Measurements from ENCODE around the gene CHRNE. TPM values are rescaled to one million over a fixed set of nuclear protein-coding genes. Genes with fewer than 3 reads are reported as not detected.

Gene CHRNE
- total RNA-seq, 1 experiment from 2014 or later: not detected

- DNase-seq (ENCODE audit: low spot score): no peak
These were observed 48.7 kb downstream of the CHRNE start for GRCh38 chr17:4854111-4854681.

- no peak for DNase-seq (ENCODE audit: low spot score)
These were observed 49.7 kb downstream of the CHRNE start for GRCh38 chr17:4853208-4853671.

DNA sequence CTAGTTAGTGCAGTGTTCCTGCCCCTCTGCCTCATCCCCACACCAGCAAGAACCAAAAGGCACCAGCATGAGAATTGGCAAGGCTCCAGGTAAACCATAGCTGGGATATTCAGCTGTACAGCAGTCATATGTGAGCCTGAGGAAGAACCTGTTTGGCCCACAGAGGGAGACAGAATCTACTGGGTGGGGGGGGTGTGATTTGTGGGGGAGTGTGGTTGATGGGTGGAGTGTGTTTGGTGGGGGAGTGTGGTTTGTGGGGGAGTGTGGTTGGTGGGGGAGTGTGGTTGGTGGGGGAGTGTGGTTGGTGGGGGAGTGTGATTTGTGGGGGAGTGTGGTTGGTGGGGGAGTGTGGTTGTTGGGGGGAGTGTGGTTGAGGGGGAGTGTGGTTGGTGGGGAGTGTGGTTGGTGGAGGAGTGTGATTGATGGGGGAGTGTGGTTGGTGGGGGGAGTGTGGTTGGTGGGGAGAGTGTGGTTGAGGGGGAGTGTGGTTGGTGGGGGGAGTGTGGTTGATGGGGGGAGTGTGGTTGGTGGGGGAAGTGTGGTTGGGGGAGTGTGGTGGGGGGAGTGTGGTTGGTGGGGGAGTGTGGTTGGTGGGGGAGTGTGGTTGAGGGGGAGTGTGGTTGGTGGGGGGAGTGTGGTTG, 50.2 kb downstream of the CHRNE start:
- peak; percentile 30 for DNase-seq (ENCODE audit: low spot score)

- no peak for DNase-seq (ENCODE audit: low spot score)
These were observed 51.8 kb downstream of the CHRNE start for GRCh38 chr17:4851084-4851483.

GRCh38 chr17:4850246-4850645, 52.7 kb downstream of the CHRNE start:
- peak; percentile 20 for DNase-seq (ENCODE audit: low spot score)

- DNase-seq (ENCODE audit: low spot score): no peak
These were observed 53.8 kb downstream of the CHRNE start for GRCh38 chr17:4849011-4849536.

Other genes starting within 250 kb of the CHRNE start
- gene PELP1, start 199.0 kb downstream of the CHRNE start, total RNA-seq (2014; rRNA removed; shearing (Covaris generic)): 23.5 and 29.5 TPM in 2 replicates
- 6.7 and 12.3 TPM in 2 replicates for gene ARRB2, start 192.5 kb downstream of the CHRNE start, total RNA-seq (2014; rRNA removed; shearing (Covaris generic))
- 29.9 and 33.3 TPM in 2 replicates for gene MED11, start 171.7 kb downstream of the CHRNE start, total RNA-seq (2014; rRNA removed; shearing (Covaris generic))
- 0.07 and 0.21 TPM in 2 replicates for gene ZMYND15, start 163.3 kb downstream of the CHRNE start, total RNA-seq (2014; rRNA removed; shearing (Covaris generic))
- gene CXCL16, start 163.2 kb downstream of the CHRNE start, total RNA-seq (2014; rRNA removed; shearing (Covaris generic)): 5.1 and 8.1 TPM in 2 replicates
- not detected in 2 replicates for gene TM4SF5, start 131.2 kb downstream of the CHRNE start, total RNA-seq (2014; rRNA removed; shearing (Covaris generic))
- not detected in 2 replicates for gene VMO1, start 116.7 kb downstream of the CHRNE start, total RNA-seq (2014; rRNA removed; shearing (Covaris generic))
- gene GLTPD2, start 114.1 kb downstream of the CHRNE start, total RNA-seq (2014; rRNA removed; shearing (Covaris generic)): not detected in 2 replicates
- 351 and 425 TPM in 2 replicates for gene PSMB6, start 106.9 kb downstream of the CHRNE start, total RNA-seq (2014; rRNA removed; shearing (Covaris generic))
- 17.6 and 18.0 TPM in 2 replicates for gene PLD2, start 95.9 kb downstream of the CHRNE start, total RNA-seq (2014; rRNA removed; shearing (Covaris generic))
- 31.4 and 31.6 TPM in 2 replicates for gene MINK1, start 69.8 kb downstream of the CHRNE start, total RNA-seq (2014; rRNA removed; shearing (Covaris generic))
- 0.07 and 0.48 TPM in 2 replicates for gene C17orf107, start 3.6 kb downstream of the CHRNE start, total RNA-seq (2014; rRNA removed; shearing (Covaris generic))
- gene GP1BA, start 29.2 kb upstream of the CHRNE start, total RNA-seq (2014; rRNA removed; shearing (Covaris generic)): 0.17 TPM in 1 of 2 replicates, not detected in the other
- 80.8 and 82.6 TPM in 2 replicates for gene SLC25A11, start 36.9 kb upstream of the CHRNE start, total RNA-seq (2014; rRNA removed; shearing (Covaris generic))
- 48.2 and 49.2 TPM in 2 replicates for gene RNF167, start 37.2 kb upstream of the CHRNE start, total RNA-seq (2014; rRNA removed; shearing (Covaris generic))
- gene PFN1, start 45.4 kb upstream of the CHRNE start, total RNA-seq (2014; rRNA removed; shearing (Covaris generic)): 1,113 and 1,180 TPM in 2 replicates
- gene ENO3, start 48.0 kb upstream of the CHRNE start, total RNA-seq (2014; rRNA removed; shearing (Covaris generic)): 4.0 and 12.3 TPM in 2 replicates
- 74.4 and 90.6 TPM in 2 replicates for gene SPAG7, start 64.7 kb upstream of the CHRNE start, total RNA-seq (2014; rRNA removed; shearing (Covaris generic))
- 2.4 and 7.1 TPM in 2 replicates for gene CAMTA2, start 84.6 kb upstream of the CHRNE start, total RNA-seq (2014; rRNA removed; shearing (Covaris generic))
- 0.88 and 1.5 TPM in 2 replicates for gene INCA1, start 94.4 kb upstream of the CHRNE start, total RNA-seq (2014; rRNA removed; shearing (Covaris generic))
- 123 and 125 TPM in 2 replicates for gene KIF1C, start 94.9 kb upstream of the CHRNE start, total RNA-seq (2014; rRNA removed; shearing (Covaris generic))
- gene SLC52A1, start 132.3 kb upstream of the CHRNE start, total RNA-seq (2014; rRNA removed; shearing (Covaris generic)): 0.05 and 0.16 TPM in 2 replicates
- 0.72 and 1.1 TPM in 2 replicates for gene ZFP3, start 175.4 kb upstream of the CHRNE start, total RNA-seq (2014; rRNA removed; shearing (Covaris generic))
- gene ZNF232, start 208.8 kb upstream of the CHRNE start, total RNA-seq (2014; rRNA removed; shearing (Covaris generic)): not detected in 2 replicates
- gene USP6, start 212.9 kb upstream of the CHRNE start, total RNA-seq (2014; rRNA removed; shearing (Covaris generic)): 0.07 TPM in 1 of 2 replicates, not detected in the other